ENCODE measurements around the gene FOXN1. TPM values are rescaled to one million over a fixed set of nuclear protein-coding genes. Genes with fewer than 3 reads are reported as not detected.

FOXN1 gene
- total and polyA plus RNA-seq, 2 of the 4 experiments (the other 2 are of a cell fraction): not detected

DNA sequence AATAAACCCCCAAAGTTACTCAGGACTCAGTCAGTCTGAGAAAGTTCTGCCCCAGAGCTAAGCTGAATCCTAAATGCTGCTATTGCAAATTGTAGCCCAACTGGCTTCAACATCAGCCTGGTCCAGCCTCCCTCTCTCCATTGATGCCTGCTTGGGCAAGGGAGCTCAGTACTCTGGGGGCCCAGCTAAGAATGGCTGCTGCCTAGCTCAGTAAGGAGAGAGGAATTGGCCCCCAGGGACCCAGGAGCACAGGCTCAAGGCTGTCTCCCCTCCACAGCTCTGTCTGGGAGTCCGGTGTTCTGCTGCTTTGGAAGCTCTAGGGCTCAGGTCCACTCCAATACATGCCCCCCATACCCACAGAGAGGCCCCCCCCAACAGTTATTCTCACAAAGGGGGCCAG is 44.7 kb downstream of the FOXN1 start:
- DNase-seq (no peak), ATAC-seq (ENCODE audit: low read depth) (no peak)
- Histone ChIP-seq H3K79me1 (ENCODE audit: low read depth in 1 of 2, low read length in 2 of 2) (peaks cover 14 to 27% of the 10 kb centered on the region in 2 experiments), H2AFZ (replicated peaks; ENCODE audit: low read length, poor library complexity) (peak overlapping the region; percentile 3), H3K4ac (ENCODE audit: low read depth, low read length) (no peak overlapping the region), H2AK5ac (ENCODE audit: low read depth, low read length) (no peak overlapping the region), H2BK120ac (ENCODE audit: low read depth, low read length) (no peak overlapping the region), H3K36me3 (ENCODE audit: control insufficient read depth, insufficient read depth, low read length) (peaks cover 24% of the 10 kb centered on the region), H4K20me1 (ENCODE audit: insufficient read depth, low read length) (peaks cover 13% of the 10 kb centered on the region), H3K23ac (ENCODE audit: low read depth, low read length) (no peak overlapping the region), H3K27ac (ENCODE audit: insufficient read depth, low read length) (no peak overlapping the region), H2BK15ac (ENCODE audit: low read depth, low read length) (no peak overlapping the region), H3K27me3 (ENCODE audit: control insufficient read depth, insufficient read depth, low read length) (no peaks in the 10 kb centered on the region), H3K14ac (replicated peaks; ENCODE audit: low read depth, low read length) (no peak overlapping the region), H4K5ac (ENCODE audit: low read depth, low read length) (no peak overlapping the region), H2BK5ac (ENCODE audit: low read depth, low read length, poor library complexity, severe bottlenecking) (no peak overlapping the region), H3K9me1 (ENCODE audit: insufficient read depth, low read length) (peaks cover 10% of the 10 kb centered on the region; the same call in 1 of the 2 replicates), H4K91ac (ENCODE audit: insufficient read depth, low read depth, low read length) (no peak overlapping the region), H3K4me3 (ENCODE audit: insufficient read depth, low read depth, low read length) (no peak overlapping the region), H3K18ac (ENCODE audit: low read depth, low read length) (no peak overlapping the region), H2BK20ac (ENCODE audit: low read depth, low read length) (no peak overlapping the region), H3K9ac (ENCODE audit: low read depth, low read length) (no peak overlapping the region), H3K4me1 (ENCODE audit: control insufficient read depth, insufficient read depth, low read length) (peaks cover 6% of the 10 kb centered on the region), H3K9me3 (ENCODE audit: control insufficient read depth, insufficient read depth, low read length) (no peaks in the 10 kb centered on the region), H3K4me2 (ENCODE audit: low read depth, low read length) (no peak overlapping the region; the same call in 1 of the 2 replicates), H2AK9ac (replicated peaks; ENCODE audit: low read depth, low read length, poor library complexity) (no peak overlapping the region), H4K8ac (ENCODE audit: low read depth in 2 of 2, low read length in 2 of 2) (no peak overlapping the region), H3K56ac (ENCODE audit: extremely low read depth, insufficient read depth, low read length) (no peak overlapping the region)
- intact Hi-C loops (cut with micrococcal nuclease): no loop called here
- no TSS peak for BruUV-seq (replicated peaks)
- ChIA-PET CTCF (interaction anchor here (0.5 to 1.7 kb wide), 3 partner anchors 8 to 51 kb away, joined by 3 to 6 read pairs (median 4); partner anchors contain the start of gene PIGS), POLR2A (ENCODE audit: unreplicated experiment) (no interaction called here)
- dilution Hi-C loops (cut with HindIII; ENCODE audit: low sequenced_read_pairs, unreplicated experiment): no loop called here
- TF ChIP-seq, protein P1, sequence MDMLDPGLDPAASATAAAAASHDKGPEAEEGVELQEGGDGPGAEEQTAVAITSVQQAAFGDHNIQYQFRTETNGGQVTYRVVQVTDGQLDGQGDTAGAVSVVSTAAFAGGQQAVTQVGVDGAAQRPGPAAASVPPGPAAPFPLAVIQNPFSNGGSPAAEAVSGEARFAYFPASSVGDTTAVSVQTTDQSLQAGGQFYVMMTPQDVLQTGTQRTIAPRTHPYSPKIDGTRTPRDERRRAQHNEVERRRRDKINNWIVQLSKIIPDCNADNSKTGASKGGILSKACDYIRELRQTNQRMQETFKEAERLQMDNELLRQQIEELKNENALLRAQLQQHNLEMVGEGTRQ (IDR thresholded peaks at IDR 0.05; ENCODE audit: low read depth, low read length): no peak
- no peak for TF ChIP-seq MXI1 (IDR thresholded peaks at IDR 0.05; ENCODE audit: borderline replicate concordance, low read depth, low read length)
- no CpG with 5 or more reads among the region's 1 CpG for WGBS, 2 experiments (ENCODE audit: extremely low coverage in 2 of 2, insufficient read length in 1 of 2)
- in situ Hi-C loops (cut with MboI; ENCODE audit: low sequenced_read_pairs): no loop called here
